ENCODE measurements around the gene NTN1. TPM values are rescaled to one million over a fixed set of nuclear protein-coding genes. Genes with fewer than 3 reads are reported as not detected.

The NTN1 gene
- total RNA-seq, 1 experiment from 2014 or later: 1.2 TPM

DNA sequence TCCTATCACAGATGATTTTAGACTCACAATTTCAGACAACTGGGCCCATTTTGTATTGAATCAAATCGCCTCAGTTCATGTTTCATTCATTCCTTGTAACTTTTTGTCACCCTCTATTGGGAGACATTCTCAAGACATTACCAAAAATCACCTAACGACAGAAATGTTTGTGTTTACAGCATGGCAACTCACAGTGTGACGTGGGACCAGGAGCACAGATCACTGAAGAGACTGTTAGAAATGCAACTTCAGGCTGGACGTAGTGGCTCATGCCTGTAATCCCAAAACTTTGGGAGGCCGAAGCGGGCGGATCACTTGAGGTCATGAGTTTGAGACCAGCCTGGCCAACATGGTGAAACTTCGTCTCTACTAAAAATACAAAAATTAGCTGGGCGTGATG is 249.6 kb downstream of the NTN1 start:
- no peak for DNase-seq
- H3K9ac ChIP-seq (ENCODE audit: extremely low read depth, insufficient read length, low read length): no peak overlapping the region
- no peaks in the 10 kb centered on the region for H3K79me2 ChIP-seq (ENCODE audit: insufficient read depth, low read length)
- no peak overlapping the region for H4K8ac ChIP-seq (replicated peaks; ENCODE audit: insufficient read length, low read depth, low read length)
- H2BK20ac ChIP-seq (ENCODE audit: low read depth, low read length, poor library complexity, severe bottlenecking): no peak overlapping the region
- H3K23ac ChIP-seq (ENCODE audit: insufficient read length, low read depth, low read length): no peak overlapping the region
- no peak overlapping the region for H2BK120ac ChIP-seq (ENCODE audit: low read depth, low read length, poor library complexity, severe bottlenecking)
- TF ChIP-seq, protein P1, sequence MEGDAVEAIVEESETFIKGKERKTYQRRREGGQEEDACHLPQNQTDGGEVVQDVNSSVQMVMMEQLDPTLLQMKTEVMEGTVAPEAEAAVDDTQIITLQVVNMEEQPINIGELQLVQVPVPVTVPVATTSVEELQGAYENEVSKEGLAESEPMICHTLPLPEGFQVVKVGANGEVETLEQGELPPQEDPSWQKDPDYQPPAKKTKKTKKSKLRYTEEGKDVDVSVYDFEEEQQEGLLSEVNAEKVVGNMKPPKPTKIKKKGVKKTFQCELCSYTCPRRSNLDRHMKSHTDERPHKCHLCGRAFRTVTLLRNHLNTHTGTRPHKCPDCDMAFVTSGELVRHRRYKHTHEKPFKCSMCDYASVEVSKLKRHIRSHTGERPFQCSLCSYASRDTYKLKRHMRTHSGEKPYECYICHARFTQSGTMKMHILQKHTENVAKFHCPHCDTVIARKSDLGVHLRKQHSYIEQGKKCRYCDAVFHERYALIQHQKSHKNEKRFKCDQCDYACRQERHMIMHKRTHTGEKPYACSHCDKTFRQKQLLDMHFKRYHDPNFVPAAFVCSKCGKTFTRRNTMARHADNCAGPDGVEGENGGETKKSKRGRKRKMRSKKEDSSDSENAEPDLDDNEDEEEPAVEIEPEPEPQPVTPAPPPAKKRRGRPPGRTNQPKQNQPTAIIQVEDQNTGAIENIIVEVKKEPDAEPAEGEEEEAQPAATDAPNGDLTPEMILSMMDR (conservative IDR thresholded peaks at IDR 0.05): no peak
- Mint-ChIP-seq H3K27ac (no peak overlapping the region; a peak in 1 of 7 replicates), H3K36me3 (ENCODE audit: insufficient read depth in 1 of 3, low read depth in 3 of 3) (no peaks in the 10 kb centered on the region), H3K9me3 (no peaks in the 10 kb centered on the region), H3K27me3 (ENCODE audit: low read depth) (no peaks in the 10 kb centered on the region; the same call in 1 of the 2 replicates), H3K4me1 (peaks cover 10 to 15% of the 10 kb centered on the region in 2 experiments), H3K4me3 (no peak overlapping the region)
- H3K4ac ChIP-seq (ENCODE audit: low read depth, low read length): no peak overlapping the region
- no peak overlapping the region for H3K18ac ChIP-seq (ENCODE audit: insufficient read length, low read depth, low read length)
- H3K23me2 ChIP-seq (ENCODE audit: insufficient read length, low read depth, low read length, poor library complexity, severe bottlenecking): no peaks in the 10 kb centered on the region
- no CpG with 5 or more reads among the region's 9 CpGs for WGBS (ENCODE audit: extremely low coverage, insufficient read length, low lambda C conversion rate)
- H2AFZ ChIP-seq (ENCODE audit: low read length): no peak overlapping the region
- H3K14ac ChIP-seq (ENCODE audit: insufficient read depth, low read length): no peak overlapping the region
- H3K27me3 ChIP-seq (ENCODE audit: insufficient read depth, low read length): no peaks in the 10 kb centered on the region
- no peaks in the 10 kb centered on the region for H3K4me1 ChIP-seq (ENCODE audit: insufficient read depth, low read length)
- no peaks in the 10 kb centered on the region for H3K79me1 ChIP-seq (ENCODE audit: insufficient read depth, low read depth, low read length, poor library complexity, severe bottlenecking)
- H4K5ac ChIP-seq (ENCODE audit: insufficient read length, low read depth, low read length): no peak overlapping the region
- no peaks in the 10 kb centered on the region for H3K9me3 ChIP-seq (ENCODE audit: control insufficient read depth, low read depth, low read length)
- H3K4me2 ChIP-seq (ENCODE audit: insufficient read depth, insufficient read length, low read length): no peak overlapping the region
- H4K20me1 ChIP-seq (ENCODE audit: control insufficient read depth, insufficient read depth, insufficient read length): no peaks in the 10 kb centered on the region
- no peak overlapping the region for H2BK12ac ChIP-seq (ENCODE audit: insufficient read length, low read depth, low read length)
- no peak overlapping the region for H3K27ac ChIP-seq (ENCODE audit: insufficient read length, low read depth, low read length)
- no peak overlapping the region for H3T11ph ChIP-seq (ENCODE audit: low read length)
- no peak overlapping the region for H3K56ac ChIP-seq (ENCODE audit: insufficient read length, low read depth, low read length)
- H2AK5ac ChIP-seq (ENCODE audit: insufficient read length, low read length): no peak overlapping the region
- no peak overlapping the region for H2BK5ac ChIP-seq (ENCODE audit: insufficient read length, low read length)
- no peak overlapping the region for H4K91ac ChIP-seq (ENCODE audit: insufficient read length, low read depth, low read length)
- H2BK15ac ChIP-seq (ENCODE audit: low read depth, low read length): no peak overlapping the region
